MCF 10A (cell line): ENCODE results near the gene PTCD2. TPM values are rescaled to one million over a fixed set of nuclear protein-coding genes. Genes with fewer than 3 reads are reported as not detected.

Experiments
- BruUV-seq: library from RNA; stranded (reverse); fragments of 400-500 nt; replicated peaks from 2 replicates; lab custom pipeline; 2021; lab: Mats Ljungman, UMichigan
- CTCF ChIA-PET: fragments of 300-600 bp; sonication (Branson Sonifier 250); formaldehyde crosslinking; extraction: SDS; loops from one replicate; lab custom pipeline; 2021; ENCODE audit warnings: antibody characterized with exemption, inconsistent platforms; lab: Yijun Ruan, JAX
- POLR2A ChIA-PET: fragments of 300-600, 350-650 bp; sonication (Branson Sonifier 250); formaldehyde crosslinking; extraction: SDS; loops from one replicate; lab custom pipeline; 2020; ENCODE audit warnings: antibody characterized with exemption, inconsistent platforms; lab: Yijun Ruan, JAX
- DNase-seq: peaks from one replicate; pipeline ENCODE4 v3.0.0-alpha.2; 2018; ENCODE audit not compliant: unreplicated experiment
- H3K27ac Mint-ChIP-seq: one replicate; pipeline ENCODE4 v1.8.0; 2022; ENCODE audit warnings: mild to moderate bottlenecking, low read depth, mixed read lengths; ENCODE audit not compliant: unreplicated experiment
- H3K27me3 Mint-ChIP-seq: one replicate; pipeline ENCODE4 v1.8.0; 2022; ENCODE audit warnings: mixed read lengths; ENCODE audit not compliant: insufficient read depth, unreplicated experiment
- H3K36me3 Mint-ChIP-seq: one replicate; pipeline ENCODE4 v1.8.0; 2022; ENCODE audit warnings: mild to moderate bottlenecking, moderate library complexity, mixed read lengths; ENCODE audit not compliant: insufficient read depth, unreplicated experiment
- H3K4me1 Mint-ChIP-seq: one replicate; pipeline ENCODE4 v1.8.0; 2022; ENCODE audit warnings: mixed read lengths; ENCODE audit not compliant: insufficient read depth, unreplicated experiment
- H3K4me3 Mint-ChIP-seq: one replicate; pipeline ENCODE4 v1.8.0; 2022; ENCODE audit warnings: mild to moderate bottlenecking, moderate library complexity, mixed read lengths; ENCODE audit not compliant: unreplicated experiment
- H3K9me3 Mint-ChIP-seq: one replicate; pipeline ENCODE4 v1.8.0; 2022; ENCODE audit warnings: mixed read lengths; ENCODE audit not compliant: unreplicated experiment
- CTCF ChIP-seq: fragments of 200-600 bp; IDR thresholded peaks from one replicate; pipeline ENCODE4 v1.8.0; 2022; ENCODE audit warnings: antibody characterized with exemption, mild to moderate bottlenecking; ENCODE audit not compliant: unreplicated experiment
- intact Hi-C: fragments of 100-400 bp; cut with micrococcal nuclease; formaldehyde crosslinking; loops from 2 replicates; pipeline ENCODE4 v1.14.1; 2022
- total RNA-seq: library from RNA; stranded (reverse); gene quantifications from 2 replicates; pipeline ENCODE4 v1.2.3, GENCODE V29; 2022

Gene PTCD2
- total RNA-seq, 1 experiment from 2014 or later = 20.3 TPM

GRCh38 chr5:72393052-72393451 lies 72.9 kb downstream of the PTCD2 start:
- Mint-ChIP-seq H3K4me3 (no peak overlapping the region), H3K4me1 (peaks cover 41% of the 10 kb centered on the region)

GRCh38 chr5:72394688-72395087 lies 74.5 kb downstream of the PTCD2 start:
- DNase-seq = peak; percentile 48

More at GRCh38 chr5:72393052-72393451, 72.9 kb downstream of the PTCD2 start:
- intact Hi-C loops = no loop called here
- ChIA-PET POLR2A (interaction anchor here (0.8 to 6.7 kb wide), 9 partner anchors 9 to 458 kb away, joined by 3 to 60 read pairs (median 5); no protein-coding TSS in a partner anchor), CTCF (interaction anchor here (1.2 to 3.7 kb wide), 4 partner anchors 10 to 131 kb away, joined by 6 to 19 read pairs (median 10); no protein-coding TSS in a partner anchor)
- H3K27me3 Mint-ChIP-seq = no peaks in the 10 kb centered on the region
- DNase-seq = no peak
- no peaks in the 10 kb centered on the region for H3K9me3 Mint-ChIP-seq
- H3K36me3 Mint-ChIP-seq = no peaks in the 10 kb centered on the region
- no peak overlapping the region for H3K27ac Mint-ChIP-seq
- no peak for TF ChIP-seq CTCF
- no TSS peak for BruUV-seq

GRCh38 chr5:72397836-72398235 lies 77.7 kb downstream of the PTCD2 start:
- no peak overlapping the region for H3K27ac Mint-ChIP-seq
- peaks cover 15% of the 10 kb centered on the region for H3K4me1 Mint-ChIP-seq
- intact Hi-C loops = no loop called here
- no peak for TF ChIP-seq CTCF
- CTCF ChIA-PET = interaction anchor here (0.6 to 1.2 kb wide), 3 partner anchors 82 to 131 kb away, joined by 3 to 4 read pairs (median 4); no protein-coding TSS in a partner anchor
- H3K27me3 Mint-ChIP-seq = no peaks in the 10 kb centered on the region
- H3K36me3 Mint-ChIP-seq = no peaks in the 10 kb centered on the region
- H3K9me3 Mint-ChIP-seq = peaks cover 12% of the 10 kb centered on the region
- no peak overlapping the region for H3K4me3 Mint-ChIP-seq
- POLR2A ChIA-PET = interaction anchor here (0.7 to 4.0 kb wide), 4 partner anchors 10 to 126 kb away, joined by 3 to 17 read pairs (median 6); no protein-coding TSS in a partner anchor
- BruUV-seq = no TSS peak
- DNase-seq = no peak

More at GRCh38 chr5:72394688-72395087, 74.5 kb downstream of the PTCD2 start:
- TF ChIP-seq CTCF = no peak
- ChIA-PET CTCF (interaction anchor here (0.7 to 1.6 kb wide), 3 partner anchors 8 to 129 kb away, joined by 3 to 4 read pairs (median 3); no protein-coding TSS in a partner anchor), POLR2A (interaction anchor here (1.2 to 6.7 kb wide), 3 partner anchors 11 to 39 kb away, joined by 3 to 60 read pairs (median 7); no protein-coding TSS in a partner anchor)
- no TSS peak for BruUV-seq
- peaks cover 25% of the 10 kb centered on the region for H3K4me1 Mint-ChIP-seq
- H3K9me3 Mint-ChIP-seq = peaks cover 12% of the 10 kb centered on the region
- no peak overlapping the region for H3K27ac Mint-ChIP-seq
- no peaks in the 10 kb centered on the region for H3K27me3 Mint-ChIP-seq
- H3K36me3 Mint-ChIP-seq = no peaks in the 10 kb centered on the region
- intact Hi-C loops = no loop called here
- H3K4me3 Mint-ChIP-seq = no peak overlapping the region

- CTCF ChIA-PET = interaction anchor here (0.8 to 4.2 kb wide), 2 partner anchors 9 to 123 kb away, joined by 5 to 19 read pairs; no protein-coding TSS in a partner anchor
- H3K4me3 Mint-ChIP-seq = no peak overlapping the region
- POLR2A ChIA-PET = interaction anchor here (1.2 to 4.8 kb wide), 4 partner anchors 12 to 67 kb away, joined by 4 to 24 read pairs (median 12); no protein-coding TSS in a partner anchor
- no TSS peak for BruUV-seq
- peaks cover 8% of the 10 kb centered on the region for H3K4me1 Mint-ChIP-seq
- intact Hi-C loops = no loop called here
- H3K9me3 Mint-ChIP-seq = peaks cover 12% of the 10 kb centered on the region
- DNase-seq = no peak
- no peaks in the 10 kb centered on the region for H3K36me3 Mint-ChIP-seq
- no peak overlapping the region for H3K27ac Mint-ChIP-seq
- H3K27me3 Mint-ChIP-seq = no peaks in the 10 kb centered on the region
- TF ChIP-seq CTCF = no peak
These were observed 80.8 kb downstream of the PTCD2 start for GRCh38 chr5:72400950-72401349.
